Effector memory CD8-positive, alpha-beta T cell (primary cell): Measurements from ENCODE around the gene SRL.

ENCODE experiments used
- ATAC-seq: fragments of 150-1000 bp; cut with Tn5 transposase; replicated peaks from 2 replicates; pipeline ENCODE4 v1.10.0; 2021; ENCODE audit warnings: mild to moderate bottlenecking, moderate library complexity
- DNase-seq, 3 experiments: peaks; one replicate each; pipeline ENCODE4 v3.0.0; 2021
- H3K27ac Mint-ChIP-seq, 2 donors: one replicate each; pipeline ENCODE4 v1.8.0; 2022; ENCODE audit warnings: mild to moderate bottlenecking in 2 of 2, mixed read lengths in 2 of 2, moderate library complexity in 2 of 2
- H3K27me3 Mint-ChIP-seq, 2 donors: one replicate each; pipeline ENCODE4 v1.8.0; 2022; ENCODE audit warnings: mixed read lengths in 2 of 2
- H3K36me3 Mint-ChIP-seq: one replicate; pipeline ENCODE4 v1.8.0; 2022; ENCODE audit warnings: mild to moderate bottlenecking, moderate library complexity, mixed read lengths; ENCODE audit not compliant: insufficient read depth
- H3K4me1 Mint-ChIP-seq, 2 donors: one replicate each; pipeline ENCODE4 v1.8.0; 2022; ENCODE audit warnings: low read depth in 2 of 2, mixed read lengths in 2 of 2
- H3K4me3 Mint-ChIP-seq, 2 donors: one replicate each; pipeline ENCODE4 v1.8.0; 2022; ENCODE audit warnings: mild to moderate bottlenecking in 2 of 2, mixed read lengths in 2 of 2, moderate library complexity in 2 of 2
- H3K9me3 Mint-ChIP-seq, 2 donors: one replicate each; pipeline ENCODE4 v1.8.0; 2022; ENCODE audit warnings: mixed read lengths in 2 of 2

Gene SRL

DNA sequence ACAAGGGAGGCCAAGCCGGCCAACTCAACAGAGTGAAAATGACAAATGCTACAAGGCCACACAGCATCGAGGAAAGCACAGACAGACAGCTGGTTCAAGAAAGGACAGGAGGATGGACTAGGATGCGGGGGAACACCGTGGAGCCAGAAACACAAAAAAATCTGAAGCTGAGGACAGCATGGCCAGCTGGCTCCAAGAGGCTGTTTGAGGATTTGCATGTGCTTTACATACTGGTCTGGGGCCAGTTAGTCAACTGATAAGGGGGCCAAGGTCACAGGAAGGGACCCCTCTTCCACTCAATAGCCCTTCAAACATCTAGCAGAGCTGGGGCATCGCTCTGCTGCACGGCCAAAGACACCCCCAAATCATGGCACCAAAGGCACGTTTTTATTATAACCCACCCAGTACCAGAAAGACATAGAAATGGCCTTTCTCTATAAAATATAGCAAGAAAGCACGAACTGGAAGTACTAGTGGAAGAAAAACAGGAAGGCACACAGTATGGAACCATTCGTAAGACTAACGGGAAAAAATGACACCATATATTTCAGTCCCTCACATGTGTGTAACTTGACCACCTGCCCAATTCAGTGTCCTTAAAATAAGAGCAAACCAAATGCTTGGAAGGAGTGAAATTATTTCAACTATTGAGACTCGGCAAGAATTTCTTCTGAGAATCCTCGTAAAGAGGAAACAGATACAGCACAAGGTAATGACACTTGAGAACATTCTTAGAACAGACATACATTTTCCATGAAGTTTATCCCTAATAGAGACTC is 7.8 kb upstream of the SRL start:
- DNase-seq = no peak
- Mint-ChIP-seq H3K27ac (no peak overlapping the region), H3K9me3 (no peaks in the 10 kb centered on the region), H3K4me1 (peaks cover 6 to 7% of the 10 kb centered on the region in 2 donors), H3K36me3 (peaks cover 9% of the 10 kb centered on the region), H3K4me3 (no peak overlapping the region), H3K27me3 (no peaks in the 10 kb centered on the region)
- ATAC-seq = no peak

DNA sequence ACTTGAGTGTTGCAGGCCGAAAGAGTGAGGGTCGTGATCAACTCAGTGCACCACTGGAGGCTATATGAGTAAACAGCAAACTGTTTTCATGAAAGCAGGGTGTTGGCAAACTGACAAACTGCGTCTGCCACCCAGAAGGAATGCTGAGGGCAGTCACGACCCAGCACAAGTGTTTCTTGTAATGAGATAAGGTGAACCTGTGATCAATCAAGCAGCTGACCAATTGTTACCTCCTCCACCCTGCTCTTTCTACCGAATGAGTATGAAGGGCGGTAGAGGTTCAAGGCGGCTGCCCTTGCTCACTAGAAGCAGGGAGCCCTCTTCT is 5.5 kb upstream of the SRL start:
- Mint-ChIP-seq H3K36me3 (no peaks in the 10 kb centered on the region), H3K4me3 (no peak overlapping the region), H3K27ac (no peak overlapping the region), H3K4me1 (peaks cover 0 to 3% of the 10 kb centered on the region in 2 donors), H3K9me3 (no peaks in the 10 kb centered on the region), H3K27me3 (peaks cover 0 to 1% of the 10 kb centered on the region in 2 donors)
- DNase-seq = no peak
- no peak for ATAC-seq

GRCh38 chr16:4246777-4247459 is 5.0 kb upstream of the SRL start:
- Mint-ChIP-seq H3K27me3 (peaks cover 0 to 6% of the 10 kb centered on the region in 2 donors), H3K9me3 (no peaks in the 10 kb centered on the region), H3K4me3 (no peak overlapping the region), H3K27ac (peak overlapping the region in 1 of 2 donors; percentile 28), H3K4me1 (peaks cover 0 to 3% of the 10 kb centered on the region in 2 donors), H3K36me3 (no peaks in the 10 kb centered on the region)
- ATAC-seq (no peak), DNase-seq (no peak)

DNA sequence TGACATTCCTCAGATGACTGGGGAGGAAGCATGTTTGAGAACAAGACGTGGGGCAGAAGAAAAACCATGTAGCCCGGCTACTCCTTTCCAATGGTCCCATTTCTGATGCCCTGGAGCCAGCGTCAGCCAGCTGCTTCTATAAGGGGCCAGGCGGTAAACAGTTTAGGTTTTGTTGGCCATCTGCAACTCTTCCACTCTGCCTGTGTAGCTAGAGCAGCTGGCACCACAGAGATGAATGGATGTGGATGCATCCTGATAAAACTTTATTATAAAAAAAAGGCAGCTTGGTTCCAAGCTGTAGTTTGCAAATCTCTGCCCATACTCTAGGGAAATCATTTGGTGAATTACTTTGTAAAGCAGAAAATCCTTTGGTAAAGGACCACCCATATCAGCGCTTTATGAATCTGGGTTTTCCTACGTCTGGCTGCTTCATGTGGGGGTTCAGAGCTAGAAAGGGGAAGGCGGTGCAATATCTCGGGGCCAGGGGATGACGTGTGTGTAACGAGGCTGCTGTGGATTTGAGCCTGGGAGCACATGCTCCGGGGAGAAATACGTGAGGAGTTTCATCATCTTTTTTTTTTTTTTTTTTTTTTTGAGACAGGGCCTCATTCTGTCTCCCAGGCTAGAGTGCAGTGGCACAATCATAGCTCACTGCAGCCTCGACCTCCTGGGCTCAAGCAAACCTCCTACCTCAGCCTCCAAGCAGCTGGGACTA is 3.4 kb upstream of the SRL start:
- Mint-ChIP-seq H3K4me3 (no peak overlapping the region), H3K27me3 (peaks cover 7 to 23% of the 10 kb centered on the region in 2 donors), H3K4me1 (peaks cover 0 to 3% of the 10 kb centered on the region in 2 donors), H3K9me3 (no peaks in the 10 kb centered on the region), H3K27ac (no peak overlapping the region), H3K36me3 (no peaks in the 10 kb centered on the region)
- DNase-seq (no peak), ATAC-seq (no peak)

GRCh38 chr16:4244254-4245076 is 2.6 kb upstream of the SRL start:
- Mint-ChIP-seq H3K4me3 (no peak overlapping the region), H3K36me3 (no peaks in the 10 kb centered on the region), H3K9me3 (no peaks in the 10 kb centered on the region), H3K27ac (no peak overlapping the region), H3K27me3 (peaks cover 15 to 31% of the 10 kb centered on the region in 2 donors), H3K4me1 (no peaks in the 10 kb centered on the region)
- no peak for DNase-seq
- no peak for ATAC-seq

DNA sequence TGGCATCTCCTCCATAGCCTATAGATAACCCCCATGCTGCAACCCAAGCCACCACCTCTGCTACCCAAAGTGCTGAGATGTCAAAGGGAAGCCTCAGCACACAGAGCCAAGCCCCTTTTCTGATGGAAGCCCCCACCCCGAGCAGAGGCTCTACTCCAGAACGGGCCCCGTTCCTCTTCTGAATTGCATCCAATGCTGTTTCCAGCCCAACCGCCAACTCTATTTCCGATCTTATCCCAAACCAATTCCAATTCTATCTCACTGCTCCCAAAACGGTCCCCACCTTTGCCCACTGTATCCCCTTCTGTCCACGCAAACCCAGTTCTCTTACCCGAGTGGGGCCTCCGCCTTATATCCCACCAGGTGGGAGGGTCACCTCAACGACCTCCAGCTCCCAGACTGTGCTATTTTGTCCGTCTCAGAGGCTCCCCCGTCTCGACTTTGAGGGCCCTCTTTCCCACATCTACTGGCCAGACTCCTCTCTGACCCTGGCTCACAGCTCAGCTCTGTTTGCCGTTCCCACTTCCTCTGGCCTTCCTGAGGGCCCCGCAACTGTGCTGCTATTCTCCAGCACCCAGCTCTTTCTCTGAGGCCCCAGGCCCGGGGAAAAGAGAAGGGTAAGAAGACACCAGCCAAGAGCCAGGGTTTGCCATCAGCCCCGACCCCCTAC is 487 bp downstream of the SRL start:
- Mint-ChIP-seq H3K27me3 (peaks cover 30 to 61% of the 10 kb centered on the region in 2 donors), H3K36me3 (no peaks in the 10 kb centered on the region), H3K27ac (no peak overlapping the region), H3K9me3 (no peaks in the 10 kb centered on the region), H3K4me1 (no peaks in the 10 kb centered on the region), H3K4me3 (no peak overlapping the region)
- DNase-seq (no peak), ATAC-seq (no peak)

- no peaks in the 10 kb centered on the region for H3K36me3 Mint-ChIP-seq
- DNase-seq = no peak
- no peaks in the 10 kb centered on the region for H3K9me3 Mint-ChIP-seq
- H3K4me1 Mint-ChIP-seq = no peaks in the 10 kb centered on the region
- no peak overlapping the region for H3K27ac Mint-ChIP-seq
- peaks cover 34 to 68% of the 10 kb centered on the region in 2 donors for H3K27me3 Mint-ChIP-seq
- H3K4me3 Mint-ChIP-seq = no peak overlapping the region
- ATAC-seq = no peak
These were observed 1.3 kb downstream of the SRL start for GRCh38 chr16:4240624-4241023.

DNA sequence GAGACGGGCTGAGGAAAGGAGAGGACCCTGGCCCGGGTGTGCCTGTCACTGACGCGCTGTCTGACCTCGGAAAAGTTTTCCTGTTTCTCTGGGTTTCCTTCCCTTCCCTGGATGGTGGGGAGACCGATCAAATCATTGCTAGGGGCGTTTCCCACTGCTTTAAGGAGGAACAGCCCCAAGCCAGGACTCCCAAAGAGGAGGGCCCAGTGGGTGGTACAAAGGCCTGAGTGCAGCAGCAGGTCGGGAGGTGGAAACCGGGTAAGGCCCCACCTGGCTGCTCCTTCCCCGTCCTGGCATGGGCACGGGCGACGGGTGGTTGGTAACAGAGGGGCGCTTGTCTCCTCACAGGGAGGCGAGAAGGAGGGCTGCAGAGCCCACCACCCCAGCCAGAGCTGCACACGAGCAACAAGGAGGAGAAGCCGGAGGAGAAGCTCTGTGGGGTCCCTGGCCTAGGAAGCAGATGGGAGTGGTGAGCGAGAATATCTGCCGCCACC is 2.2 kb downstream of the SRL start:
- Mint-ChIP-seq H3K27me3 (peaks cover 39 to 73% of the 10 kb centered on the region in 2 donors), H3K36me3 (no peaks in the 10 kb centered on the region), H3K4me3 (no peak overlapping the region), H3K27ac (peak overlapping the region in 1 of 2 donors; percentile 42), H3K4me1 (no peaks in the 10 kb centered on the region), H3K9me3 (no peaks in the 10 kb centered on the region)
- no peak for ATAC-seq
- no peak for DNase-seq

DNA sequence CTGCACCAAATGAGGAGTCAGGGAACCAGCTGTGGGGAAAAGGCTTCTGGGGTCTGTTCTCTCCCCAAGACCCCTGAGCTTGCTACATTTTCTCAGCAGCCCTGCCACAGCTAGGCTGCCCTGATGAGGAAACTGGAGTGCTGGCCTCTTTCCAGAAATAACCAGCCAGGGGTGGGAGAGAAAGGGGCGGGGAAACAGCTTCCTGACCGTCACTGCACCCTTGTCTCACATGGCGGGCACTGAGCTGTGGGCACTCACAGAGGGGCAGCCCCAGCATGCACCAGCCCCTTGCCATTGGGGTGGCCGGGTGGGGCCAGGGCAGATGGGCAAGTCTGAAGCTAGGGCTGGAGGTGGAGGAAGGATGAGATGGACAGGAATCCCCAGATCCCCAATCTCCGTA is 2.9 kb downstream of the SRL start:
- H3K4me1 Mint-ChIP-seq = no peaks in the 10 kb centered on the region
- DNase-seq = no peak
- no peaks in the 10 kb centered on the region for H3K36me3 Mint-ChIP-seq
- ATAC-seq = no peak
- H3K9me3 Mint-ChIP-seq = no peaks in the 10 kb centered on the region
- peaks cover 42 to 80% of the 10 kb centered on the region in 2 donors for H3K27me3 Mint-ChIP-seq
- H3K4me3 Mint-ChIP-seq = no peak overlapping the region
- H3K27ac Mint-ChIP-seq = no peak overlapping the region

DNA sequence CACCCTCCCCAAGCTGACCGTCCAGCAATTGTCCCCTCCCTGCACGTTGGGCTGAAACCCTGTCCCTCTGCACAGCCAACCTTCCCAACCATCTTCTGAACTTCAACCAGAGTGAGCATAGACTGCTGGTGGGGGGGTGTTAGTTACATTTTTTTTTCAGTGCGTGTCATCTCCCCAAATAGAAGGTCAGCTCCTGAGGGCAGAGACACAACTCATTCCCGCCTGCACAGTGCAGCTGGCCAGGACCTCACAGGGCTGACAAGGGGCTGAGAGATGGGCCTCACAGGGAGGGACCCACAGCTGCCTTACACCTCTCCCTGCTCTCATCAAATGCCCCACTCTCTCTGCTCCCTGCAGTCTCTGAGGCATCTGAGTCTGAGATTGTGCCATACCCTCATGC is 8.4 kb downstream of the SRL start:
- DNase-seq (no peak), ATAC-seq (no peak)
- no peak overlapping the region for H3K4me3 Mint-ChIP-seq
- peaks cover 26 to 49% of the 10 kb centered on the region in 2 donors for H3K27me3 Mint-ChIP-seq
- H3K4me1 Mint-ChIP-seq = no peaks in the 10 kb centered on the region
- H3K27ac Mint-ChIP-seq = no peak overlapping the region
- H3K9me3 Mint-ChIP-seq = no peaks in the 10 kb centered on the region
- H3K36me3 Mint-ChIP-seq = no peaks in the 10 kb centered on the region

- Mint-ChIP-seq H3K27ac (no peak overlapping the region), H3K27me3 (peaks cover 23 to 43% of the 10 kb centered on the region in 2 donors), H3K36me3 (no peaks in the 10 kb centered on the region), H3K4me3 (no peak overlapping the region), H3K4me1 (no peaks in the 10 kb centered on the region), H3K9me3 (no peaks in the 10 kb centered on the region)
- no peak for DNase-seq
- no peak for ATAC-seq
These were observed 9.1 kb downstream of the SRL start for GRCh38 chr16:4232541-4233386.

GRCh38 chr16:4231886-4232285 is 10.0 kb downstream of the SRL start:
- no peaks in the 10 kb centered on the region for H3K4me1 Mint-ChIP-seq
- peaks cover 14 to 34% of the 10 kb centered on the region in 2 donors for H3K27me3 Mint-ChIP-seq
- ATAC-seq (no peak), DNase-seq (no peak)
- H3K27ac Mint-ChIP-seq = no peak overlapping the region
- no peaks in the 10 kb centered on the region for H3K36me3 Mint-ChIP-seq
- no peaks in the 10 kb centered on the region for H3K9me3 Mint-ChIP-seq
- H3K4me3 Mint-ChIP-seq = no peak overlapping the region
